GM23338 (cell line): ENCODE measurements around the gene TMEM107.

ENCODE experiments used
- CREB1 ChIP-seq: fragments of 250-450 bp; sonication (Bioruptor Pico); IDR thresholded peaks from 2 replicates; pipeline ENCODE4 v1.5.0; 2020; ENCODE audit warnings: low read depth, mild to moderate bottlenecking, moderate library complexity
- CTCF ChIP-seq, 2 experiments: fragments of 200-600 bp in 1 of 2; sonication (generic) in 1 of 2; conservative IDR thresholded peaks; 2 replicates each; pipeline versions ENCODE4 v1.5.1 to v1.6.1; 2016 to 2017; ENCODE audit warnings: antibody characterized with exemption in 2 of 2, low read depth in 2 of 2, mild to moderate bottlenecking in 2 of 2, moderate library complexity in 1 of 2
- EZH2 ChIP-seq: fragments of 200-600 bp; sonication (generic); IDR thresholded peaks from one replicate; pipeline ENCODE4 v1.8.0; 2017; ENCODE audit warnings: antibody characterized with exemption, mild to moderate bottlenecking, low read depth; ENCODE audit not compliant: unreplicated experiment
- EZH2phosphoT487 ChIP-seq: fragments of 200-600 bp; sonication (generic); IDR thresholded peaks from one replicate; pipeline ENCODE4 v1.8.1; 2018; ENCODE audit warnings: antibody characterized with exemption; ENCODE audit not compliant: unreplicated experiment
- JUNB ChIP-seq: IDR thresholded peaks from one replicate; pipeline ENCODE4 v1.6.1; 2016; ENCODE audit warnings: antibody characterized with exemption; ENCODE audit not compliant: unreplicated experiment
- POLR2AphosphoS5 ChIP-seq: IDR thresholded peaks from 2 replicates; pipeline ENCODE4 v1.6.1; 2016; ENCODE audit warnings: antibody characterized with exemption, low read depth
- REST ChIP-seq: IDR thresholded peaks from one replicate; pipeline ENCODE4 v1.6.1; 2018; ENCODE audit warnings: antibody characterized with exemption; ENCODE audit not compliant: unreplicated experiment
- STAT1 ChIP-seq: IDR thresholded peaks from one replicate; pipeline ENCODE4 v1.6.1; 2016; ENCODE audit warnings: antibody characterized with exemption; ENCODE audit not compliant: unreplicated experiment

GRCh38 chr17:8160224-8160577, 16.0 kb downstream of the TMEM107 start:
- TF ChIP-seq CTCF (conservative IDR thresholded peaks at IDR 0.05; ENCODE audit: low read depth in 2 of 2) (no peak), STAT1 (no peak), EZH2phosphoT487 (no peak), EZH2 (no peak), POLR2AphosphoS5 (no peak), JUNB (no peak), CREB1 (CRISPR knock-in tag) (no peak), REST (no peak)
